Measurements from ENCODE around the gene GPR26.

Gene GPR26

GRCh38 chr10:123649676-123650075 is 16.5 kb upstream of the GPR26 start:
- no peak for DNase-seq

- DNase-seq, result no peak
Measured at GRCh38 chr10:123651421-123652047, 14.6 kb upstream of the GPR26 start.

GRCh38 chr10:123655751-123656150 is 10.4 kb upstream of the GPR26 start:
- no peak for DNase-seq

GRCh38 chr10:123663522-123663921 is 2.6 kb upstream of the GPR26 start:
- no peak for DNase-seq

- no peak for DNase-seq
Measured at GRCh38 chr10:123665491-123666286, 466 bp upstream of the GPR26 start.

GRCh38 chr10:123669886-123670285 is 3.7 kb downstream of the GPR26 start:
- no peak for DNase-seq

- DNase-seq, result no peak
Measured at GRCh38 chr10:123673198-123673597, 7.0 kb downstream of the GPR26 start.

GRCh38 chr10:123674741-123675140 is 8.6 kb downstream of the GPR26 start:
- no peak for DNase-seq

- DNase-seq, result no peak
Measured at GRCh38 chr10:123675811-123676210, 9.7 kb downstream of the GPR26 start.

GRCh38 chr10:123677556-123677955 is 11.4 kb downstream of the GPR26 start:
- DNase-seq, result no peak

GRCh38 chr10:123678376-123678775 is 12.2 kb downstream of the GPR26 start:
- no peak for DNase-seq

GRCh38 chr10:123681285-123681684 is 15.1 kb downstream of the GPR26 start:
- no peak for DNase-seq

- DNase-seq, result no peak
Measured at GRCh38 chr10:123682477-123682876, 16.3 kb downstream of the GPR26 start.

- DNase-seq, result no peak
Measured at GRCh38 chr10:123683459-123683858, 17.3 kb downstream of the GPR26 start.

- no peak for DNase-seq
Measured at GRCh38 chr10:123683865-123684264, 17.7 kb downstream of the GPR26 start.

GRCh38 chr10:123685260-123685659 is 19.1 kb downstream of the GPR26 start:
- no peak for DNase-seq

- DNase-seq, result no peak
Measured at GRCh38 chr10:123687758-123688157, 21.6 kb downstream of the GPR26 start.

- no peak for DNase-seq
Measured at GRCh38 chr10:123689880-123690279, 23.7 kb downstream of the GPR26 start.

- no peak for DNase-seq
Measured at GRCh38 chr10:123703195-123703790, 37.1 kb downstream of the GPR26 start.

GRCh38 chr10:123704076-123704475 is 37.9 kb downstream of the GPR26 start:
- no peak for DNase-seq

- no peak for DNase-seq
Measured at GRCh38 chr10:123704812-123705211, 38.7 kb downstream of the GPR26 start.

GRCh38 chr10:123706236-123706635 is 40.1 kb downstream of the GPR26 start:
- no peak for DNase-seq

- no peak for DNase-seq
Measured at GRCh38 chr10:123715546-123715945, 49.4 kb downstream of the GPR26 start.

GRCh38 chr10:123717336-123717735 is 51.2 kb downstream of the GPR26 start:
- DNase-seq, result no peak
